Measurements from ENCODE around the gene PXDN.

DNA sequence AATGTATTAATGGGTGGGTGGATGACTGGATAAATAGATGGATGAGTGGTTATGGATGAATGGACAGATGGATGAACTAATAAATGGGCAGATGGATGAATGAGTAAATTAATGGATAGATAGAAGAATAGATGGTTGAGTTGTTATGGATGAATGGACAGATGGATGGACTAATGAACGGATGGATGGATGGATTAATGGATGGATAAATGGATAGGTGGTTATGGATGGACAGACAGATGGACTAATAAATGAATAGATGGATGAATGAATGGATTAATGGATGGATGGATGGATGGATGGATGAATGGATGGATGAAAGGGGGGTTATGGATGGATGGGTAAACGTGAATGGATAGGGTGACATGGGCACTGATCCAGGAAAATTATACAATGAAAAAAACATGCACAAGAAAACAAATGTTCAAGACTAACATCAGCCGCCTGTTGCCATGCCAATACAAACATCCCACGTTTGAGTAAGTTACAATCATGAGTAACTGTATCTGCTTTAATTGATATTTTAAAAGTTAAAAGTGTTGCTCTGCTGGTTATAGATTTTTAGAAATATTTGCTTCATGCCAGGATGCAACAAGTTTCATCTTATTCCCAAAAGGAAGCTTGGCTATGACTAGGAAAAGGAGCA, 20.8 kb downstream of the PXDN start:
- TF ChIP-seq POLR2A (IDR thresholded peaks at IDR 0.05) = no peak
- TF ChIP-seq, protein P1, sequence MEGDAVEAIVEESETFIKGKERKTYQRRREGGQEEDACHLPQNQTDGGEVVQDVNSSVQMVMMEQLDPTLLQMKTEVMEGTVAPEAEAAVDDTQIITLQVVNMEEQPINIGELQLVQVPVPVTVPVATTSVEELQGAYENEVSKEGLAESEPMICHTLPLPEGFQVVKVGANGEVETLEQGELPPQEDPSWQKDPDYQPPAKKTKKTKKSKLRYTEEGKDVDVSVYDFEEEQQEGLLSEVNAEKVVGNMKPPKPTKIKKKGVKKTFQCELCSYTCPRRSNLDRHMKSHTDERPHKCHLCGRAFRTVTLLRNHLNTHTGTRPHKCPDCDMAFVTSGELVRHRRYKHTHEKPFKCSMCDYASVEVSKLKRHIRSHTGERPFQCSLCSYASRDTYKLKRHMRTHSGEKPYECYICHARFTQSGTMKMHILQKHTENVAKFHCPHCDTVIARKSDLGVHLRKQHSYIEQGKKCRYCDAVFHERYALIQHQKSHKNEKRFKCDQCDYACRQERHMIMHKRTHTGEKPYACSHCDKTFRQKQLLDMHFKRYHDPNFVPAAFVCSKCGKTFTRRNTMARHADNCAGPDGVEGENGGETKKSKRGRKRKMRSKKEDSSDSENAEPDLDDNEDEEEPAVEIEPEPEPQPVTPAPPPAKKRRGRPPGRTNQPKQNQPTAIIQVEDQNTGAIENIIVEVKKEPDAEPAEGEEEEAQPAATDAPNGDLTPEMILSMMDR (IDR thresholded peaks at IDR 0.05) = no peak
